Measurements from ENCODE around the gene TFR2. TPM values are rescaled to one million over a fixed set of nuclear protein-coding genes. Genes with fewer than 3 reads are reported as not detected.
"Not testable (repeated sequence)": the region's sequence is repeated elsewhere in the genome, so short reads cannot be mapped to it uniquely, and the experiment has no call there.

The TFR2 gene
- total RNA-seq, 4 donors from 2014 or later, result 0.17 to 0.32 TPM; not detected in 2

GRCh38 chr7:100665168-100665726 lies 23.9 kb upstream of the TFR2 start:
- intact Hi-C loops (cut with DNase I), result no loop called here

GRCh38 chr7:100662194-100662776 lies 20.9 kb upstream of the TFR2 start:
- H3K27ac ChIP-seq (replicated peaks in 1 of 4); H3K4me1 ChIP-seq; intact Hi-C loops (cut with DNase I); H3K4me3 ChIP-seq; H3K9me3 ChIP-seq; H3K36me3 ChIP-seq; DNase-seq (ENCODE audit: extremely low spot score): not testable (repeated sequence)
- peaks cover 0 to 32% (median under 1%) of the 10 kb centered on the region in 4 donors for H3K27me3 ChIP-seq
- WGBS, result 81% methylated on average over 12 of the region's 12 CpGs

More at GRCh38 chr7:100665168-100665726, 23.9 kb upstream of the TFR2 start:
- Histone ChIP-seq H3K27ac (replicated peaks in 1 of 4) (no peak overlapping the region), H3K27me3 (peaks cover 0 to 8% (median 0%) of the 10 kb centered on the region in 4 donors), H3K9me3 (no peaks in the 10 kb centered on the region), H3K36me3 (no peaks in the 10 kb centered on the region), H3K4me3 (no peak overlapping the region), H3K4me1 (peaks cover 0 to 5% (median 0%) of the 10 kb centered on the region in 4 donors)
- 92% methylated on average over 5 of the region's 5 CpGs for WGBS
- TF ChIP-seq POLR2AphosphoS5 (IDR thresholded peaks at IDR 0.05) (no peak), EP300 (IDR thresholded peaks at IDR 0.05) (no peak), CTCF (IDR thresholded peaks at IDR 0.05) (no peak), POLR2A (IDR thresholded peaks at IDR 0.05; ENCODE audit: low read depth) (no peak)
- no peak for DNase-seq (ENCODE audit: extremely low spot score)

GRCh38 chr7:100655908-100656674 lies 14.7 kb upstream of the TFR2 start, which contains the start of gene ACTL6B:
Gene ACTL6B (minus strand): TSS chr7:100656448. CDS start chr7:100656354, 94 bp downstream.
- no peak for DNase-seq (ENCODE audit: extremely low spot score)
- WGBS, result 14% methylated on average over 7 of the region's 63 CpGs
- Histone ChIP-seq H3K9me3 (no peaks in the 10 kb centered on the region), H3K4me3 (no peak within 1 kb of the TSS), H3K27ac (replicated peaks in 1 of 4) (no peak within 1 kb of the TSS), H3K27me3 (peaks cover 0 to 87% (median 27%) of the 10 kb centered on the region in 4 donors), H3K36me3 (no peaks in the 10 kb centered on the region), H3K4me1 (peaks cover 0 to 10% (median 4%) of the 10 kb centered on the region in 4 donors)
- no peak for TF ChIP-seq POLR2AphosphoS5 (IDR thresholded peaks at IDR 0.05)
- TF ChIP-seq CTCF (IDR thresholded peaks at IDR 0.05), result no peak
- no peak for TF ChIP-seq POLR2A (IDR thresholded peaks at IDR 0.05; ENCODE audit: low read depth)
- TF ChIP-seq EP300 (IDR thresholded peaks at IDR 0.05), result no peak
- intact Hi-C loops (cut with DNase I), result no loop called here

- 61% methylated on average over 17 of the region's 25 CpGs for WGBS
- TF ChIP-seq POLR2AphosphoS5 (IDR thresholded peaks at IDR 0.05) (no peak), POLR2A (IDR thresholded peaks at IDR 0.05; ENCODE audit: low read depth) (no peak), CTCF (IDR thresholded peaks at IDR 0.05) (no peak), EP300 (IDR thresholded peaks at IDR 0.05) (no peak)
- Histone ChIP-seq H3K4me3 (no peak overlapping the region), H3K4me1 (peaks cover 0 to 10% (median 4%) of the 10 kb centered on the region in 4 donors), H3K27ac (replicated peaks in 1 of 4) (no peak overlapping the region), H3K9me3 (no peaks in the 10 kb centered on the region), H3K27me3 (peaks cover 0 to 87% (median 27%) of the 10 kb centered on the region in 4 donors), H3K36me3 (no peaks in the 10 kb centered on the region)
- DNase-seq (ENCODE audit: extremely low spot score), result no peak
- intact Hi-C loops (cut with DNase I), result no loop called here
Measured at GRCh38 chr7:100654908-100655831, 13.8 kb upstream of the TFR2 start.
